Esophagus squamous epithelium (tissue), 5 donors: Measurements from ENCODE around the gene TAB2. TPM values are rescaled to one million over a fixed set of nuclear protein-coding genes. Genes with fewer than 3 reads are reported as not detected.

Source experiments
- DNase-seq: peaks from one replicate; lab custom pipeline; 2025; lab: John Stamatoyannopoulos, UW
- H3K27ac ChIP-seq, 4 donors: fragments of 200-600 bp; sonication (generic); one replicate each; pipeline ENCODE4 v1.5.1; 2016 to 2019; ENCODE audit warnings: mild to moderate bottlenecking in 1 of 4
- H3K27me3 ChIP-seq, 4 donors: fragments of 200-600 bp; sonication (generic); 1 replicate in 3 of 4; 2 replicates in 1 of 4; pipeline versions ENCODE4 v1.5.1 to v1.6.0; 2017 to 2021; ENCODE audit warnings: antibody characterized with exemption in 1 of 4
- H3K36me3 ChIP-seq, 3 donors: fragments of 200-600 bp; sonication (generic); one replicate each; pipeline ENCODE4 v1.5.1; 2016 to 2019
- H3K4me1 ChIP-seq, 3 donors: fragments of 200-600 bp; sonication (generic); one replicate each; pipeline ENCODE4 v1.5.1; 2017 to 2019
- H3K4me3 ChIP-seq, 4 donors: fragments of 200-600 bp; sonication (generic); 1 replicate in 3 of 4; 2 replicates in 1 of 4; pipeline ENCODE4 v1.5.1; 2016 to 2019; ENCODE audit warnings: mild to moderate bottlenecking in 2 of 4, moderate library complexity in 1 of 4
- H3K9me3 ChIP-seq, 3 donors: fragments of 200-600 bp; sonication (generic); one replicate each; pipeline ENCODE4 v1.5.1; 2016 to 2019
- POLR2A ChIP-seq, 4 donors: fragments of 450-650 bp; IDR thresholded peaks; one replicate each; pipeline ENCODE4 v1.6.1; 2017; ENCODE audit warnings: antibody characterized with exemption in 4 of 4, mild to moderate bottlenecking in 4 of 4, moderate library complexity in 3 of 4
- WGBS, 2 donors: methylation state at CpG; one replicate each; pipeline ENCODE4 v1.1.5; 2018; 5-methylcytosine and 5-hydroxymethylcytosine counted together
- intact Hi-C: fragments of 100-400 bp; cut with DNase I; formaldehyde crosslinking; loops from one replicate; pipeline ENCODE4 v1.15.0; 2022
- total RNA-seq, 4 donors: library from RNA; depleted of rRNA; stranded (reverse); fragments of >200 nt; gene quantifications; one replicate each; pipeline ENCODE4 v1.1.0, GENCODE V29; 2016
- TF ChIP-seq, protein P1 (sequence below), 6 experiments: fragments of 450-650 bp in 4 of 6; fragments of 200-600 bp in 2 of 6; sonication (generic) in 2 of 6; IDR thresholded peaks; one replicate each; pipeline ENCODE4 v1.5.1; 2016 to 2019; ENCODE audit warnings: antibody characterized with exemption in 6 of 6, mild to moderate bottlenecking in 4 of 6, moderate library complexity in 4 of 6
- donor health status: DM: yes; HTN: yes; CAD: no.

The TAB2 gene
- total RNA-seq, 4 donors from 2014 or later, result 27.6 to 47.1 (median 31.0) TPM

DNA sequence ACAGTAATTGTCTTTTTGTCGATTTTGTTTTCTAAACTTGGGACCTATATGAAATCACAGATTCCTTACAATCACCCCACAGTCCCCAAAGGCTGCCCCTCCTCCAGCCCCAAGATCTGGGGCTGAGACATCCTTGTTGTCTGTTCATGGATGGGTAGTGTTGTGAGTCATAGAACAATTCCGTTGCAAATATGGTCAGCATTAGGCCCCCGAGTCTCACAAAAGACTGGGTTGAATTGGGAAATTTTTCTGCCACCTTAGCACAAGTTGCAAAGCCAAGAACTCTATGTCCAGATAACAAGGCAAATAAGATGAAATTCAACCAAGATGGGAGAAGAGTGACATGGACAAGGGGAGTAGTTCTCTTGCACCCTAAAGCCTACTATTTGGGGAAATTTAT lies 10.5 kb upstream of the TAB2 start:
- peaks cover 0 to 2% (median 0%) of the 10 kb centered on the region in 4 donors for H3K27me3 ChIP-seq
- H3K36me3 ChIP-seq, result no peaks in the 10 kb centered on the region
- WGBS, 2 donors, result 63 to 83% methylated on average over 2 to 3 of the region's 3 CpGs
- no peaks in the 10 kb centered on the region for H3K9me3 ChIP-seq
- TF ChIP-seq POLR2A (IDR thresholded peaks at IDR 0.05), result no peak
- TF ChIP-seq, protein P1, sequence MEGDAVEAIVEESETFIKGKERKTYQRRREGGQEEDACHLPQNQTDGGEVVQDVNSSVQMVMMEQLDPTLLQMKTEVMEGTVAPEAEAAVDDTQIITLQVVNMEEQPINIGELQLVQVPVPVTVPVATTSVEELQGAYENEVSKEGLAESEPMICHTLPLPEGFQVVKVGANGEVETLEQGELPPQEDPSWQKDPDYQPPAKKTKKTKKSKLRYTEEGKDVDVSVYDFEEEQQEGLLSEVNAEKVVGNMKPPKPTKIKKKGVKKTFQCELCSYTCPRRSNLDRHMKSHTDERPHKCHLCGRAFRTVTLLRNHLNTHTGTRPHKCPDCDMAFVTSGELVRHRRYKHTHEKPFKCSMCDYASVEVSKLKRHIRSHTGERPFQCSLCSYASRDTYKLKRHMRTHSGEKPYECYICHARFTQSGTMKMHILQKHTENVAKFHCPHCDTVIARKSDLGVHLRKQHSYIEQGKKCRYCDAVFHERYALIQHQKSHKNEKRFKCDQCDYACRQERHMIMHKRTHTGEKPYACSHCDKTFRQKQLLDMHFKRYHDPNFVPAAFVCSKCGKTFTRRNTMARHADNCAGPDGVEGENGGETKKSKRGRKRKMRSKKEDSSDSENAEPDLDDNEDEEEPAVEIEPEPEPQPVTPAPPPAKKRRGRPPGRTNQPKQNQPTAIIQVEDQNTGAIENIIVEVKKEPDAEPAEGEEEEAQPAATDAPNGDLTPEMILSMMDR (IDR thresholded peaks at IDR 0.05), result no peak
- DNase-seq, result no peak
- H3K27ac ChIP-seq, result no peak overlapping the region
- no peak overlapping the region for H3K4me3 ChIP-seq
- intact Hi-C loops, result no loop called here
- H3K4me1 ChIP-seq, result no peaks in the 10 kb centered on the region

DNA sequence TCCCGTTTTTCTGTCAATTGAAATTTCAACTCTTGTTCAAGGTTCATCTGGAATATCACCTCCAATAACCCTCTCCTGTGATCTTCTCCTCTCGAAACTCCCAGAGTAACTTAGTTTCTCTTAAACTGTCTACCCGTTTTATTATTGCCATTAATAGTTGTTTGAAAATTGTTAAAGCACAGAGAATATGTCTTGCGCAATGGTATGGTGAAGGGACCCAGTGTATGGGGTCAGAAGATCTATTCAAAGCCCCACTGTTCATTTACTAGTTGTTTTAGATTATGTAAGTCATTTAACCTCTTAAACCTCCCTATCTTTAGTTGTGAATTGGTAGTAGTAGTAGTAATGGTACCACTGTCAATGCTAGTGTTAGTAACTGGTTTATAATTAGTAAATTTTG lies 6.2 kb upstream of the TAB2 start:
- intact Hi-C loops, result no loop called here

DNA sequence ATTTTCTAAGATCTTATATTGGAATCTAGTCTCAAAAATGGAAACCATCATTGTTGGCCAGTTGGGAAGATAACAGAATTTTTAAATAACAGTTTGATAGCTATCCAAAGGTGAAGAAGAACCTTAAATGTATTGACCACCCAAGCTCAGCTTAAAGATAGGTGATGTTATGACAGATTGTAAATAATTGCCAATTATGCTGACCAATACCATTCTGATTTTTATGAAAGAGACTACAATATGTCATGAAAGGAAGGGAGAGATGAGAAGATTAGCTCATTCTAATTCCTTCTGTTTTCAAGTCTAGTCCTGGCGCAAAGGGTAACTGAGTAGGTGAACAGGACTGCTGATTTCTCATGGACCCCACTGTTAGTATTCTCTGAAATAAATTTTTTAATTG lies 5.7 kb upstream of the TAB2 start:
- intact Hi-C loops, result no loop called here
- H3K27ac ChIP-seq, result no peak overlapping the region
- peaks cover 0 to 36% (median 0%) of the 10 kb centered on the region in 4 donors for H3K27me3 ChIP-seq
- no peaks in the 10 kb centered on the region for H3K36me3 ChIP-seq
- no peak for DNase-seq
- H3K9me3 ChIP-seq, result no peaks in the 10 kb centered on the region
- no peak for TF ChIP-seq POLR2A (IDR thresholded peaks at IDR 0.05)
- TF ChIP-seq, protein P1 (IDR thresholded peaks at IDR 0.05), result no peak
- WGBS, 2 donors, result 96 to 100% methylated on average over 1 of the region's 1 CpG
- no peak overlapping the region for H3K4me3 ChIP-seq
- H3K4me1 ChIP-seq, result peaks cover 0 to 8% (median 0%) of the 10 kb centered on the region in 3 donors

More for the DNA sequence above, 6.2 kb upstream of the TAB2 start:
- Histone ChIP-seq H3K4me3 (no peak overlapping the region), H3K27me3 (peaks cover 0 to 34% (median 0%) of the 10 kb centered on the region in 4 donors), H3K36me3 (no peaks in the 10 kb centered on the region), H3K9me3 (no peaks in the 10 kb centered on the region), H3K4me1 (peaks cover 0 to 5% (median 0%) of the 10 kb centered on the region in 3 donors), H3K27ac (no peak overlapping the region)
- TF ChIP-seq POLR2A (IDR thresholded peaks at IDR 0.05), result no peak
- TF ChIP-seq, protein P1 (IDR thresholded peaks at IDR 0.05), result no peak
- DNase-seq, result no peak
- 70 to 71% methylated on average over 4 of the region's 4 CpGs for WGBS, 2 donors

DNA sequence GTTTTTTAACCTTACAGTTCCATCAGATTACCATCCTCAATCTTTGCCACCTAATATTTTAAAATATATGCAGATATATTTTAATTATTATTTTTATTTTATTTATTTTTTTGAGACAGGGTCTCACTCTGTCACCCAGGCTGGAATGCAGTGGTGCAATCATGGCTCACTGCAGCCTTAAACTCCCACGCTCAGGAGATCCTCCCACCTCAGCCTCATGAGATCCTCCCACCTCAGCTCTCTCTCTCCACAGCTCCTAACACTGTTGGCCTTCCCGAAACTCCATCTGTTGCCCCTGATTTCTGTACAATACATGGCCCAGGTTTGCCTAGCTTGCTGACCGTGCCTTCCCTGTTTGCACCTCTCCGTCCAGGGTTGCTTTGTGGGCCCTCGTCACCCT lies 4.4 kb upstream of the TAB2 start:
- Histone ChIP-seq H3K9me3 (no peaks in the 10 kb centered on the region), H3K27ac (no peak overlapping the region), H3K27me3 (peaks cover 0 to 36% (median 0%) of the 10 kb centered on the region in 4 donors), H3K4me3 (no peak overlapping the region), H3K4me1 (peaks cover 0 to 8% (median 0%) of the 10 kb centered on the region in 3 donors), H3K36me3 (no peaks in the 10 kb centered on the region)
- TF ChIP-seq, protein P1 (IDR thresholded peaks at IDR 0.05), result no peak
- 71 to 84% methylated on average over 5 of the region's 5 CpGs for WGBS, 2 donors
- intact Hi-C loops, result no loop called here
- DNase-seq, result no peak

DNA sequence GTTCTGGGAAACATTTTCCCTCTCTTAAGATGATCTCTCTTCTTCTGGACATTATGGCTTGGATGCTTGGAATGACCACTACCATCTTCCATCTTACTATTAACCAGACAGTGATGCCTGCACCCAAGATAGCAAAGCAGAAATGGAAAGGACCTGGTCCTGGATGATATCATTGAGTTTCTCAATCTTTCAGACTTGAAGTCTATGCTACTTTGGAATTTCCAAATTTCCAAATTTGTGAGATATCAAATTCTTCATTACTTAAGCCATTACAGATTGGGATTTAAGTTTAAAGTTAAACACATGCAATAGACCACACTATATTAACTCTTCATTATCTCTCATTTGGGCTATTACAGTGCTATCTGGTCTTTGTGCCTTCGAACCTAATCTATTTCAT lies 3.7 kb upstream of the TAB2 start:
- intact Hi-C loops, result no loop called here
- Histone ChIP-seq H3K4me1 (peaks cover 0 to 14% (median 0%) of the 10 kb centered on the region in 3 donors), H3K9me3 (no peaks in the 10 kb centered on the region), H3K36me3 (no peaks in the 10 kb centered on the region), H3K27me3 (peaks cover 0 to 36% (median 0%) of the 10 kb centered on the region in 4 donors), H3K27ac (no peak overlapping the region), H3K4me3 (no peak overlapping the region)
- 89 to 90% methylated on average over 1 of the region's 1 CpG for WGBS, 2 donors
- TF ChIP-seq, protein P1 (IDR thresholded peaks at IDR 0.05), result no peak
- no peak for TF ChIP-seq POLR2A (IDR thresholded peaks at IDR 0.05)
- DNase-seq, result no peak
